Panc1 (cell line): Measurements from ENCODE around the gene SIGLEC8. TPM values are rescaled to one million over a fixed set of nuclear protein-coding genes. Genes with fewer than 3 reads are reported as not detected.

Experiments used
- ATAC-seq: fragments of 200-7000 bp; cut with Tn5 transposase; 2 replicates; pipeline ENCODE4 v1.9.1; 2020; ENCODE audit warnings: mild to moderate bottlenecking, moderate library complexity
- BruUV-seq: library from RNA; stranded (reverse); fragments of 400-500 nt; replicated peaks from 2 replicates; lab custom pipeline; 2021; lab: Mats Ljungman, UMichigan
- CTCF ChIA-PET: fragments of 300-600 bp; sonication (Branson Sonifier 250); formaldehyde crosslinking; loops from one replicate; lab custom pipeline; 2022; ENCODE audit warnings: antibody characterized with exemption; lab: Charles Lee
- POLR2A ChIA-PET: fragments of 300-600 bp; sonication (Branson Sonifier 250); formaldehyde crosslinking; loops from one replicate; lab custom pipeline; 2022; ENCODE audit warnings: antibody characterized with exemption; lab: Charles Lee
- DNase-seq: peaks from one replicate; pipeline ENCODE4 v3.0.0-alpha.2; 2010; ENCODE audit warnings: low read depth, low spot score
- H3K27ac ChIP-seq: 2 replicates; pipeline ENCODE4 v1.5.1; 2011; ENCODE audit warnings: mild to moderate bottlenecking, low read length, inconsistent platforms
- H3K27me3 ChIP-seq: fragments of 200-500 bp; sonication (Bioruptor generic); 2 replicates; pipeline ENCODE4 v1.6.0; 2014; ENCODE audit warnings: low read length, inconsistent platforms; ENCODE audit not compliant: control insufficient read depth, insufficient read depth
- H3K36me3 ChIP-seq: fragments of 200-500 bp; sonication (Bioruptor generic); 2 replicates; pipeline ENCODE4 v1.5.1; 2014; ENCODE audit warnings: inconsistent platforms, mild to moderate bottlenecking, low read length, moderate library complexity; ENCODE audit not compliant: control insufficient read depth, insufficient read depth
- H3K4me1 ChIP-seq: 2 replicates; pipeline ENCODE4 v1.5.1; 2011; ENCODE audit warnings: inconsistent platforms, mild to moderate bottlenecking, low read length, moderate library complexity; ENCODE audit not compliant: control insufficient read depth, insufficient read depth
- H3K4me3 ChIP-seq, 2 experiments: 2 replicates each; pipeline ENCODE4 v1.5.1; 2011 to 2012; ENCODE audit warnings: low read depth in 2 of 2, low read length in 2 of 2, mild to moderate bottlenecking in 2 of 2, inconsistent platforms in 1 of 2, moderate library complexity in 1 of 2
- H3K9me3 ChIP-seq: fragments of 200-500 bp; sonication (Bioruptor generic); 2 replicates; pipeline ENCODE4 v1.5.1; 2014; ENCODE audit warnings: low read depth, mild to moderate bottlenecking, inconsistent platforms, low read length, moderate library complexity; ENCODE audit not compliant: control insufficient read depth, insufficient read depth
- CTCF ChIP-seq: fragments of 450-650 bp; IDR thresholded peaks from 2 replicates; pipeline ENCODE4 v1.5.1; 2017; ENCODE audit warnings: mild to moderate bottlenecking
- POLR2AphosphoS5 ChIP-seq: IDR thresholded peaks from 2 replicates; pipeline ENCODE4 v1.6.1; 2012; ENCODE audit warnings: mild to moderate bottlenecking, low read depth, low read length, moderate library complexity
- SIN3A ChIP-seq: IDR thresholded peaks from 2 replicates; pipeline ENCODE4 v1.6.1; 2012; ENCODE audit warnings: low read depth, mild to moderate bottlenecking, low read length, moderate library complexity, borderline replicate concordance; ENCODE audit not compliant: insufficient read depth
- TCF7L2 ChIP-seq: IDR thresholded peaks from 2 replicates; pipeline ENCODE4 v1.6.1; 2011; ENCODE audit warnings: mild to moderate bottlenecking, low read depth, low read length, inconsistent platforms
- in situ Hi-C: cut with HindIII; loops from 2 replicates; pipeline ENCODE4 v1.10.0; 2016; ENCODE audit warnings: low sequenced_read_pairs, low pct_unique_long_range_greater_than_20kb
- intact Hi-C: fragments of 100-400 bp; cut with micrococcal nuclease; formaldehyde crosslinking; loops from one replicate; pipeline ENCODE4 v1.10.0; 2022; ENCODE audit not compliant: unreplicated experiment
- total RNA-seq: library from RNA; stranded (reverse); gene quantifications from one replicate; pipeline ENCODE4 v1.2.1, GENCODE V29; 2021; ENCODE audit not compliant: unreplicated experiment
- TF ChIP-seq, protein P1 (sequence below), 2 experiments: IDR thresholded peaks; 2 replicates each; pipeline ENCODE4 v1.6.1; 2011 to 2012; ENCODE audit warnings: low read depth in 2 of 2, control low read depth in 1 of 2, low read length in 1 of 2, mild to moderate bottlenecking in 1 of 2, moderate library complexity in 1 of 2; ENCODE audit not compliant: insufficient read depth in 1 of 2

The SIGLEC8 gene
- total RNA-seq, 1 experiment from 2014 or later = not detected

DNA sequence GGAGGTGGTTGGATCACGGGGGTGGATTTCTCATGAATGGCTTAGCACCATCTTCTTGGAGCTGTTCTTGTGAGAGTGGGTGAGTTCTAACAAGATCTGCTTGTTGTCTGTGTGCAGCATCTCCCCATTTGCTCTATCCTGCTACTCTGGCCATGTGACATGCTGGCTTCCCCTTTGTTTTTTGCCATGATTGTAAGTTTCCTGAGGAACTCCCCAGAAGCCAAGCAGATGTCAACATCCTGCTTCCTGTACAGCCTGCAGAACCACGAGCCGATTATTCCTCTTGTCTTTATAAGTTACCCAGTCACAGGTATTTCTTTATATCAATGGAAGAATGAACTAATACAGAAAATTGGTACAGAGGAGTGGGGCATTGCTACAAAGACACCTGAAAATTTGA is 45.6 kb upstream of the SIGLEC8 start:
- no peak for TF ChIP-seq TCF7L2
- no peak for TF ChIP-seq SIN3A
- no peak for TF ChIP-seq CTCF
- TF ChIP-seq, protein P1, sequence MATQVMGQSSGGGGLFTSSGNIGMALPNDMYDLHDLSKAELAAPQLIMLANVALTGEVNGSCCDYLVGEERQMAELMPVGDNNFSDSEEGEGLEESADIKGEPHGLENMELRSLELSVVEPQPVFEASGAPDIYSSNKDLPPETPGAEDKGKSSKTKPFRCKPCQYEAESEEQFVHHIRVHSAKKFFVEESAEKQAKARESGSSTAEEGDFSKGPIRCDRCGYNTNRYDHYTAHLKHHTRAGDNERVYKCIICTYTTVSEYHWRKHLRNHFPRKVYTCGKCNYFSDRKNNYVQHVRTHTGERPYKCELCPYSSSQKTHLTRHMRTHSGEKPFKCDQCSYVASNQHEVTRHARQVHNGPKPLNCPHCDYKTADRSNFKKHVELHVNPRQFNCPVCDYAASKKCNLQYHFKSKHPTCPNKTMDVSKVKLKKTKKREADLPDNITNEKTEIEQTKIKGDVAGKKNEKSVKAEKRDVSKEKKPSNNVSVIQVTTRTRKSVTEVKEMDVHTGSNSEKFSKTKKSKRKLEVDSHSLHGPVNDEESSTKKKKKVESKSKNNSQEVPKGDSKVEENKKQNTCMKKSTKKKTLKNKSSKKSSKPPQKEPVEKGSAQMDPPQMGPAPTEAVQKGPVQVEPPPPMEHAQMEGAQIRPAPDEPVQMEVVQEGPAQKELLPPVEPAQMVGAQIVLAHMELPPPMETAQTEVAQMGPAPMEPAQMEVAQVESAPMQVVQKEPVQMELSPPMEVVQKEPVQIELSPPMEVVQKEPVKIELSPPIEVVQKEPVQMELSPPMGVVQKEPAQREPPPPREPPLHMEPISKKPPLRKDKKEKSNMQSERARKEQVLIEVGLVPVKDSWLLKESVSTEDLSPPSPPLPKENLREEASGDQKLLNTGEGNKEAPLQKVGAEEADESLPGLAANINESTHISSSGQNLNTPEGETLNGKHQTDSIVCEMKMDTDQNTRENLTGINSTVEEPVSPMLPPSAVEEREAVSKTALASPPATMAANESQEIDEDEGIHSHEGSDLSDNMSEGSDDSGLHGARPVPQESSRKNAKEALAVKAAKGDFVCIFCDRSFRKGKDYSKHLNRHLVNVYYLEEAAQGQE (IDR thresholded peaks at IDR 0.05; ENCODE audit: insufficient read depth in 1 of 2, low read depth in 2 of 2, low read length in 1 of 2) = no peak
- TF ChIP-seq POLR2AphosphoS5 = no peak
- ChIA-PET POLR2A (no interaction called here), CTCF (no interaction called here)
- no peaks in the 10 kb centered on the region for H3K36me3 ChIP-seq
- no peaks in the 10 kb centered on the region for H3K9me3 ChIP-seq
- DNase-seq = no peak
- intact Hi-C loops (no loop called here), in situ Hi-C loops (no loop called here)
- no TSS peak for BruUV-seq
- no peaks in the 10 kb centered on the region for H3K4me1 ChIP-seq
- no peak overlapping the region for H3K4me3 ChIP-seq
- no peak for ATAC-seq
- no peak overlapping the region for H3K27ac ChIP-seq
- H3K27me3 ChIP-seq = no peaks in the 10 kb centered on the region

DNA sequence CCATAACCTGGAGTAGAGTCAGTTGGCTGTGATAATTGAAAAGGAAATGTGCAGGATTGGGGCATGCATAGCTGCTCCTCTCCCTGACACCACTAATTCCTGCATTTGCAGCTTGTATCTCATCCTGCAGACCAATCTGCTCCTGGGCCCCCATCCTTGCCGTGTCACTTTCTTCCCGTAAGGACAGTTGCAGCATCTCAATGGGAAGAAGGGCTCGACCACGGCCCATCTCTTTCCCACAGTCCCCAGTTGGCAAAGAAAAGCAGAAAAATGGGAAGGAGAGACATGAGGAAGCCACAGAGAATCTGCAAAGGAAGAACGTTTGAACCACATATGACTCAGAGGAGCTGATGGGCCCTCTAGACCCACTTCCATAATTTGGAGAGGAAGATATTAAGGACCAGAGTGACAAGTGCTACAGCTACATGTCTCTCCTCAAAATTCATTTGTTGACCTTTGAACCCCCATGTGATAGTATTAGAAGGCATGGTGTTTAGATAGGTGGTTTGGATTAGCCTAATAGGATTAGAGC is 45.1 kb upstream of the SIGLEC8 start:
- CTCF ChIA-PET = no interaction called here
- Histone ChIP-seq H3K9me3 (no peaks in the 10 kb centered on the region), H3K4me3 (no peak overlapping the region), H3K36me3 (no peaks in the 10 kb centered on the region), H3K4me1 (no peaks in the 10 kb centered on the region), H3K27me3 (no peaks in the 10 kb centered on the region), H3K27ac (no peak overlapping the region)
- BruUV-seq = no TSS peak
- POLR2A ChIA-PET = no interaction called here
- no peak for DNase-seq
- no peak for TF ChIP-seq SIN3A
- TF ChIP-seq TCF7L2 = no peak
- TF ChIP-seq, protein P1 (IDR thresholded peaks at IDR 0.05; ENCODE audit: insufficient read depth in 1 of 2, low read depth in 2 of 2, low read length in 1 of 2) = no peak
- ATAC-seq = no peak
- intact Hi-C loops (no loop called here), in situ Hi-C loops (no loop called here)
